Right lobe of liver (tissue), 6 donors: ENCODE measurements around the gene EXOC4. TPM values are rescaled to one million over a fixed set of nuclear protein-coding genes. Genes with fewer than 3 reads are reported as not detected.
A peak's percentile ranks its signal among the peaks of the same experiment; 100 is the strongest.

Experiments used
- ATAC-seq, 4 donors: fragments of 200-7000 bp; cut with Tn5 transposase; one replicate each; pipeline ENCODE4 v1.9.1; 2020; ENCODE audit warnings: mild to moderate bottlenecking in 4 of 4, moderate library complexity in 4 of 4
- DNase-seq, 3 donors: peaks; one replicate each; pipeline ENCODE4 v3.0.0-alpha.2; 2020
- H3K27ac ChIP-seq, 3 donors: fragments of 200-600 bp; one replicate each; pipeline ENCODE4 v1.8.0; 2022
- H3K27me3 ChIP-seq, 2 donors: fragments of 200-600 bp; one replicate each; pipeline ENCODE4 v1.8.0; 2022
- H3K36me3 ChIP-seq, 4 donors: fragments of 200-600 bp; sonication (generic) in 1 of 4; one replicate each; pipeline versions ENCODE4 v1.5.1 to v1.8.0; 2017 to 2022; ENCODE audit warnings: control low read depth in 1 of 4
- H3K4me1 ChIP-seq, 4 donors: fragments of 200-600 bp; sonication (generic) in 1 of 4; one replicate each; pipeline versions ENCODE4 v1.5.1 to v1.8.0; 2017 to 2022; ENCODE audit warnings: control low read depth in 1 of 4
- H3K4me3 ChIP-seq, 3 donors: fragments of 200-600 bp; one replicate each; pipeline ENCODE4 v1.8.0; 2022
- H3K9me3 ChIP-seq, 4 donors: fragments of 200-600 bp; sonication (generic) in 1 of 4; one replicate each; pipeline versions ENCODE4 v1.5.1 to v1.8.0; 2017 to 2022; ENCODE audit warnings: control low read depth in 1 of 4
- CTCF ChIP-seq, 4 donors: fragments of 200-600 bp in 3 of 4; fragments of 450-650 bp in 1 of 4; IDR thresholded peaks; one replicate each; pipeline versions ENCODE4 v1.5.1 to v1.8.0; 2016 to 2022; ENCODE audit warnings: antibody characterized with exemption in 4 of 4, mild to moderate bottlenecking in 2 of 4
- POLR2A ChIP-seq: fragments of 450-650 bp; IDR thresholded peaks from one replicate; pipeline ENCODE4 v1.6.1; 2017; ENCODE audit warnings: antibody characterized with exemption, mild to moderate bottlenecking
- whole genome bisulfite sequencing: methylation state at CpG from one replicate; pipeline ENCODE4 v1.1.6; 2018; ENCODE audit warnings: low coverage, low lambda C conversion rate; ENCODE audit not compliant: insufficient coverage; ENCODE audit errors: missing lambda C conversion rate; 5-methylcytosine and 5-hydroxymethylcytosine counted together
- intact Hi-C, 2 donors: fragments of 100-400 bp; cut with DNase I; formaldehyde crosslinking; loops; one replicate each; pipeline versions ENCODE4 v1.11.2 to v1.14.1; 2022
- total RNA-seq, 6 experiments: library from RNA; depleted of rRNA in 2 of 6; stranded (reverse); fragments of >200 nt in 2 of 6; fragmentation: NEBNext Ultra II Directional in 3 of 6; extraction: Animal tissue kit (Norgen Biotek cat#: 25700) in 3 of 6; gene quantifications; one replicate each; pipeline versions ENCODE4 v1.1.0 to v1.2.4, GENCODE V29; 2016 to 2023
- donor health status: DM: no; HTN: yes; CAD: no.
- donor health status: DM: no; HTN: no; CAD: no.
- donor health status: DM: no; HTN: no; CAD: no.
- donor health status: DM: no; HTN: yes; CAD: no.
- donor health status: DM: no; HTN: yes; CAD: no.

EXOC4 gene
- total RNA-seq, 6 experiments from 2014 or later, result 23.7 to 33.5 (median 30.0) TPM

GRCh38 chr7:133586253-133586652 lies 333.4 kb downstream of the EXOC4 start:
- no peak for TF ChIP-seq CTCF (IDR thresholded peaks at IDR 0.05)
- no peak for TF ChIP-seq POLR2A
- H3K9me3 ChIP-seq, result no peaks in the 10 kb centered on the region
- no peak overlapping the region for H3K4me3 ChIP-seq
- no peak for DNase-seq
- H3K27me3 ChIP-seq, result no peaks in the 10 kb centered on the region
- H3K27ac ChIP-seq, result no peak overlapping the region
- WGBS, result 88% methylated on average over 3 of the region's 3 CpGs
- no peaks in the 10 kb centered on the region for H3K4me1 ChIP-seq
- ATAC-seq, result no peak
- H3K36me3 ChIP-seq, result no peaks in the 10 kb centered on the region
- intact Hi-C loops, result no loop called here

GRCh38 chr7:133587903-133588302 lies 335.0 kb downstream of the EXOC4 start:
- intact Hi-C loops, result no loop called here
- ATAC-seq (no peak), DNase-seq (no peak)
- Histone ChIP-seq H3K36me3 (no peaks in the 10 kb centered on the region), H3K27me3 (no peaks in the 10 kb centered on the region), H3K4me1 (no peaks in the 10 kb centered on the region), H3K27ac (no peak overlapping the region), H3K9me3 (no peaks in the 10 kb centered on the region), H3K4me3 (no peak overlapping the region)
- no peak for TF ChIP-seq CTCF (IDR thresholded peaks at IDR 0.05)
- no peak for TF ChIP-seq POLR2A

- ATAC-seq (peak in 1 of 4 donors; percentile 55), DNase-seq (no peak)
- no peak for TF ChIP-seq CTCF (IDR thresholded peaks at IDR 0.05)
- TF ChIP-seq POLR2A, result no peak
- H3K4me3 ChIP-seq, result no peak overlapping the region
- H3K4me1 ChIP-seq, result no peaks in the 10 kb centered on the region
- intact Hi-C loops, result no loop called here
- H3K9me3 ChIP-seq, result no peaks in the 10 kb centered on the region
- WGBS, result 84% methylated on average over 3 of the region's 4 CpGs
- no peaks in the 10 kb centered on the region for H3K27me3 ChIP-seq
- no peak overlapping the region for H3K27ac ChIP-seq
- H3K36me3 ChIP-seq, result no peaks in the 10 kb centered on the region
Observed at GRCh38 chr7:133590795-133591194, 337.9 kb downstream of the EXOC4 start.

- Histone ChIP-seq H3K27me3 (no peaks in the 10 kb centered on the region), H3K36me3 (no peaks in the 10 kb centered on the region), H3K9me3 (no peaks in the 10 kb centered on the region), H3K4me1 (no peaks in the 10 kb centered on the region), H3K4me3 (no peak overlapping the region), H3K27ac (no peak overlapping the region)
- TF ChIP-seq CTCF (IDR thresholded peaks at IDR 0.05) (no peak), POLR2A (no peak)
- peak in 1 of 4 donors; percentile 34 for ATAC-seq
- no peak for DNase-seq
- intact Hi-C loops, result no loop called here
- WGBS, result 86% methylated on average over 4 of the region's 4 CpGs
Observed at GRCh38 chr7:133591704-133592340, 338.9 kb downstream of the EXOC4 start.

GRCh38 chr7:133593561-133593960 lies 340.7 kb downstream of the EXOC4 start:
- DNase-seq, result no peak

More at GRCh38 chr7:133593561-133593960, 340.7 kb downstream of the EXOC4 start:
- Histone ChIP-seq H3K36me3 (no peaks in the 10 kb centered on the region), H3K4me1 (no peaks in the 10 kb centered on the region), H3K9me3 (no peaks in the 10 kb centered on the region), H3K4me3 (no peak overlapping the region), H3K27ac (no peak overlapping the region), H3K27me3 (no peaks in the 10 kb centered on the region)
- ATAC-seq, result no peak
- TF ChIP-seq POLR2A (no peak), CTCF (IDR thresholded peaks at IDR 0.05) (no peak)
- intact Hi-C loops, result no loop called here
